ENCODE results near the gene ROBO2. TPM values are rescaled to one million over a fixed set of nuclear protein-coding genes. Genes with fewer than 3 reads are reported as not detected.

ROBO2 gene
- total and polyA plus RNA-seq, 10 donors = 0.41 to 14.8 (median 5.2) TPM

DNA sequence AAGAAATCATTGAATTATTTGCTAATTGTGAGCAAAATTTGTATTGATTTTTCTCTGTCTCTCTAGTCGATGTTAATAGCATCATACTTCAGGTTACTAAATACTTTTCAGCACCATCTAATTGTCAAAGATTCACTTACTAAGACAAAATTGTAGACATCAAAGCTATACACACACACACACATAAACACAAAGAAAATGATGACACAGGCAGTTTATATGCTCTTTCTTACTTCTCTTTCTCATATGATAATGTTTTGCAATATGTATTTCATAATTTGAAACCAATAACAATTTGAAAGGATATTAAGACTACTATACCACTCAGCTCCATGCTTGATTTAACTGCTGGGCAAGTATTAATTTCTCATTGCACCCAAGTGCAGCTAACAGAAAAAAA, 406.2 kb downstream of the ROBO2 start:
- WGBS, 5 donors = 85 to 98% (median 88%) methylated on average over 1 of the region's 1 CpG
- Histone ChIP-seq H3K36me3 (no peaks in the 10 kb centered on the region), H3K27ac (no peak overlapping the region), H3K9me3 (no peaks in the 10 kb centered on the region), H3K27me3 (replicated peaks in 1 of 7) (no peaks in the 10 kb centered on the region), H3K4me3 (no peak overlapping the region), H3K4me1 (no peaks in the 10 kb centered on the region)
- intact Hi-C loops (cut with DNase I; ENCODE audit: low total_unique reads) = no loop called here
- no peak for DNase-seq
- no peak for TF ChIP-seq POLR2AphosphoS5 (IDR thresholded peaks at IDR 0.05)
- TF ChIP-seq, protein P1, sequence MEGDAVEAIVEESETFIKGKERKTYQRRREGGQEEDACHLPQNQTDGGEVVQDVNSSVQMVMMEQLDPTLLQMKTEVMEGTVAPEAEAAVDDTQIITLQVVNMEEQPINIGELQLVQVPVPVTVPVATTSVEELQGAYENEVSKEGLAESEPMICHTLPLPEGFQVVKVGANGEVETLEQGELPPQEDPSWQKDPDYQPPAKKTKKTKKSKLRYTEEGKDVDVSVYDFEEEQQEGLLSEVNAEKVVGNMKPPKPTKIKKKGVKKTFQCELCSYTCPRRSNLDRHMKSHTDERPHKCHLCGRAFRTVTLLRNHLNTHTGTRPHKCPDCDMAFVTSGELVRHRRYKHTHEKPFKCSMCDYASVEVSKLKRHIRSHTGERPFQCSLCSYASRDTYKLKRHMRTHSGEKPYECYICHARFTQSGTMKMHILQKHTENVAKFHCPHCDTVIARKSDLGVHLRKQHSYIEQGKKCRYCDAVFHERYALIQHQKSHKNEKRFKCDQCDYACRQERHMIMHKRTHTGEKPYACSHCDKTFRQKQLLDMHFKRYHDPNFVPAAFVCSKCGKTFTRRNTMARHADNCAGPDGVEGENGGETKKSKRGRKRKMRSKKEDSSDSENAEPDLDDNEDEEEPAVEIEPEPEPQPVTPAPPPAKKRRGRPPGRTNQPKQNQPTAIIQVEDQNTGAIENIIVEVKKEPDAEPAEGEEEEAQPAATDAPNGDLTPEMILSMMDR (IDR thresholded peaks at IDR 0.05 in 8 of 11, conservative IDR thresholded peaks at IDR 0.05 in 3 of 11) = no peak
- TF ChIP-seq POLR2A (IDR thresholded peaks at IDR 0.05) = no peak

DNA sequence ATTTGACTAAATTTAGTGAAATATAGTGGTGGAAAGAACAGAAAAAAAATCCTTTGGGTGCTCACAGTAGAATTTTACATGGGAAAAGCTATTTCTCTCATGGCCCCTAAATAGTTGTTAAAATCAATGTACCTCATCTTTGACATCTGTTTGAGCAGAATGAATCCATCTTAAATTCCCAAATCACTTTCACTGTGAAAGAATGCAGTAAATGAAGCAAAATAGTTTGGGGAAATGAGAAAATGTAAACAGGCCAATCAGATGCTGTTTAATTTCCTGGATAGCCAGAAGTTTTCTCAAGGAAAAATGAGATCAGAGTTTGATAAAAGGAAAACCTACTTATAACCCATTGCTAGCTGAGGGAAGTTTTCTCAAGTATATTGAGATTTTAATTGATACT, 406.9 kb downstream of the ROBO2 start:
- H3K4me3 ChIP-seq = no peak overlapping the region
- no peak for TF ChIP-seq POLR2A (IDR thresholded peaks at IDR 0.05)
- TF ChIP-seq, protein P1 (IDR thresholded peaks at IDR 0.05 in 8 of 11, conservative IDR thresholded peaks at IDR 0.05 in 3 of 11) = no peak
- no peak for TF ChIP-seq POLR2AphosphoS5 (IDR thresholded peaks at IDR 0.05)
- no peaks in the 10 kb centered on the region for H3K27me3 ChIP-seq (replicated peaks in 1 of 7)
- H3K36me3 ChIP-seq = no peaks in the 10 kb centered on the region
- no peak for DNase-seq
- no peaks in the 10 kb centered on the region for H3K4me1 ChIP-seq
- intact Hi-C loops (cut with DNase I; ENCODE audit: low total_unique reads) = no loop called here
- no peaks in the 10 kb centered on the region for H3K9me3 ChIP-seq
- no peak overlapping the region for H3K27ac ChIP-seq

DNA sequence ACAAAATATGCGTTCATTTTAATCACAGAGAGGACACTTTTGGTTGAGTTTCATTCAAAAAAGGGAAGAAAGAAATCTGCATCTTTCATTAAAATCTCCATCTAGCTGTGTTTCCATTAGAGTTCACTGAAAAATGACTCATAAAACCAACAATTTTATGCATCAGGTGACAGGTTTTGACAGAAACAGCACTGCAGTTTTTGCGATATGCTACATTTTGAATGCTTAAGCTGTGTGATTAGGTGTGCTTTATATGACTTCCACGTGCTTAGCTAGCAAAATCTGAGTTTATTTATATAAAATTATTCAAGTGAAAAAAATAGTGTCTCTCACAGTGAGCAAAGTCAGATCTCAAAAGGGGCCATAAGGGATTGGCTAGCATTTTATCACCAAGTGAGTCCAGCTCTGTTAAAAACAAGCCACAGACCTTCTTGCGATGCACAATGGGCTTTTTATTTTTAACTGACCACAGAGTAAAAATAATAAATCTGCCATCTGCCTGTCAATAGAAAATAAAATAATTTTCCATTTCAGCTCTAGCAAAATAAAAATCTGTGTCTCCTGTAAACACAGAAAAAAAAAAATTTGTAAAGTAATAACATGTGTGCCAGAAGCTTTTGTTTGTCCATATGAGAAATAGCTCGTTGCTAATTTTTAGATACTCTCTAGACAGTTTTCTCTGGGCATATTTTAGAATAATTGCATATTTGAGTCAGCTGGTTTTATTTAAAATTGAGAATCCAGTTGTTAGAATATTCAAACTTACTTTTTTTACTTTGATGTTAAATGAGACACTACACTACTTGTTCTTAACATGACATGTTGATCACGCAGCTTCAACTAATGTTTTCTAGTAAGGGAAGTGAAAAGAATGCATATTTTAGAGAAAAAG, 409.8 kb downstream of the ROBO2 start:
- TF ChIP-seq POLR2AphosphoS5 (IDR thresholded peaks at IDR 0.05) = no peak
- TF ChIP-seq, protein P1 (IDR thresholded peaks at IDR 0.05 in 8 of 11, conservative IDR thresholded peaks at IDR 0.05 in 3 of 11) = no peak
- TF ChIP-seq POLR2A (IDR thresholded peaks at IDR 0.05) = no peak
- H3K27ac ChIP-seq = no peak overlapping the region
- peaks cover 0 to 8% (median 0%) of the 10 kb centered on the region in 8 donors for H3K9me3 ChIP-seq
- 60 to 82% (median 67%) methylated on average over 6 of the region's 6 CpGs for WGBS, 5 donors
- H3K4me3 ChIP-seq = no peak overlapping the region
- H3K4me1 ChIP-seq = no peaks in the 10 kb centered on the region
- DNase-seq = no peak
- no peaks in the 10 kb centered on the region for H3K27me3 ChIP-seq (replicated peaks in 1 of 7)
- intact Hi-C loops (cut with DNase I; ENCODE audit: low total_unique reads) = no loop called here
- H3K36me3 ChIP-seq = no peaks in the 10 kb centered on the region

DNA sequence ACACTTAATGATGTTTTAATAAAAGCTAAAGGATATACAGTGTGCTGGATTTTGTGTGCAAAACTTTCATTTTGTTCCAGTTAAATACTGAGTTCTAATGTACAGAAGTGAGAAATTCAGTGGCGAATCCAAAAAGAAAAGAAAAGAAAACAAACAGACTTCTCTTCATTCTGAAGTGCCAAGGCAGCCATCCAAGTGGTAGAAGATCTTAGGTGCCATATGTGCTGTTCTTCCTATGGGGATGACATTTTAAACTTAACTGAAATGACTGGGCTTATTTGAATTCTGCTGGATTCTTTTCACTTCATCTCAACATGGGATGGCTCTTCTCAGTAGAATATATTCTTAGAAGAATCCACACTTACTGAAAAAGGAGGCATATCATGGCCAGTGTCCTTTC, 416.5 kb downstream of the ROBO2 start:
- no peak for DNase-seq
- intact Hi-C loops (cut with DNase I; ENCODE audit: low total_unique reads) = no loop called here
- no peak overlapping the region for H3K27ac ChIP-seq
- H3K9me3 ChIP-seq = peaks cover 0 to 8% (median 0%) of the 10 kb centered on the region in 8 donors
- no peaks in the 10 kb centered on the region for H3K27me3 ChIP-seq (replicated peaks in 1 of 7)
- H3K4me1 ChIP-seq = no peaks in the 10 kb centered on the region
- TF ChIP-seq POLR2AphosphoS5 (IDR thresholded peaks at IDR 0.05) (no peak), POLR2A (IDR thresholded peaks at IDR 0.05) (no peak)
- TF ChIP-seq, protein P1 (IDR thresholded peaks at IDR 0.05 in 8 of 11, conservative IDR thresholded peaks at IDR 0.05 in 3 of 11) = no peak
- H3K36me3 ChIP-seq = no peaks in the 10 kb centered on the region
- no peak overlapping the region for H3K4me3 ChIP-seq
- WGBS, 5 donors = 0 to 72% (median 46%) methylated on average over 1 of the region's 1 CpG
